ENCODE measurements around the gene TSPAN9.

DNA sequence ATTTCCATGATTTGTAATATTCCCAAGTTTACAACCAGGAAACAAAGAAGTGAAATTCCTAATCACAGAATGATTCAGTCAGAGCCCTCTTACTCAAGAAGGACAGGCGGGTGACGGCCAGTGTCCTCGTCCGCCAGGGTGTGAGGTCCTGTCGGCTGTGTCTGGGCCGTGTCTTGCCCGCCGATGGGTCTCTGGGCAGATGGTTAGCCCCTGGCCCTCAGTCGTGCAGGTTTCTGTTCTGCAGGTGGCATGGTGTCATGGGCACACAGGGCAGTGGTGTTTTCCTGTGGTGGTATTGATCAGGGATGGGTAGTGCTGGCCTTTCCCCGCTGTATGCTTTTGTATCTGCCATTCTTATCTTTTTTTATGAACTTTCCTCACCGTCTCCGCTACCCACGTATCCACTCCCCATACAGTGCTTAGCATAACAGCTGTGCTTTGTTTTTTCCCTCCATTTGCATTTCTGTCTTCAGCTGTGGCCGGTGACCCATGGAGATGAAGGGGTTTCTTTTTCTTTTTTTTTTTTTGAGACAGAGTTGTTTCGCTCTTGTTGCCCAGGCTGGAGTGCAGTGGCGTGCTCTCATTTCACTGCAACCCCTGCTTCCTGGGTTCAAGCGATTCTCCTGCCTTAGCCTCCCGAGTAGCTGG is 100.7 kb downstream of the TSPAN9 start:
- TF ChIP-seq, protein P1, sequence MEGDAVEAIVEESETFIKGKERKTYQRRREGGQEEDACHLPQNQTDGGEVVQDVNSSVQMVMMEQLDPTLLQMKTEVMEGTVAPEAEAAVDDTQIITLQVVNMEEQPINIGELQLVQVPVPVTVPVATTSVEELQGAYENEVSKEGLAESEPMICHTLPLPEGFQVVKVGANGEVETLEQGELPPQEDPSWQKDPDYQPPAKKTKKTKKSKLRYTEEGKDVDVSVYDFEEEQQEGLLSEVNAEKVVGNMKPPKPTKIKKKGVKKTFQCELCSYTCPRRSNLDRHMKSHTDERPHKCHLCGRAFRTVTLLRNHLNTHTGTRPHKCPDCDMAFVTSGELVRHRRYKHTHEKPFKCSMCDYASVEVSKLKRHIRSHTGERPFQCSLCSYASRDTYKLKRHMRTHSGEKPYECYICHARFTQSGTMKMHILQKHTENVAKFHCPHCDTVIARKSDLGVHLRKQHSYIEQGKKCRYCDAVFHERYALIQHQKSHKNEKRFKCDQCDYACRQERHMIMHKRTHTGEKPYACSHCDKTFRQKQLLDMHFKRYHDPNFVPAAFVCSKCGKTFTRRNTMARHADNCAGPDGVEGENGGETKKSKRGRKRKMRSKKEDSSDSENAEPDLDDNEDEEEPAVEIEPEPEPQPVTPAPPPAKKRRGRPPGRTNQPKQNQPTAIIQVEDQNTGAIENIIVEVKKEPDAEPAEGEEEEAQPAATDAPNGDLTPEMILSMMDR (IDR thresholded peaks at IDR 0.05) = no peak
- TF ChIP-seq POLR2A (IDR thresholded peaks at IDR 0.05) = no peak

Data from body of pancreas (tissue), 4 donors.